Ascending aorta (tissue), 2 donors: Measurements from ENCODE around the gene ADAMTS2. TPM values are rescaled to one million over a fixed set of nuclear protein-coding genes. Genes with fewer than 3 reads are reported as not detected.

ENCODE experiments used
- DNase-seq, 2 donors: peaks; one replicate each; pipeline ENCODE4 v3.0.0-alpha.2; 2019; ENCODE audit warnings: low spot score in 2 of 2
- H3K27ac ChIP-seq, 2 donors: fragments of 200-600 bp; sonication (generic); one replicate each; pipeline ENCODE4 v1.5.1; 2016 to 2017; ENCODE audit warnings: mild to moderate bottlenecking in 1 of 2
- H3K27me3 ChIP-seq: fragments of 200-600 bp; sonication (generic); one replicate; pipeline ENCODE4 v1.5.1; 2017
- H3K36me3 ChIP-seq, 2 donors: fragments of 200-600 bp; sonication (generic); one replicate each; pipeline ENCODE4 v1.5.1; 2016
- H3K4me1 ChIP-seq, 2 donors: fragments of 200-600 bp; sonication (generic); one replicate each; pipeline ENCODE4 v1.5.1; 2016 to 2017; ENCODE audit warnings: mild to moderate bottlenecking in 1 of 2
- H3K4me3 ChIP-seq, 2 donors: fragments of 200-600 bp; sonication (generic); one replicate each; pipeline ENCODE4 v1.5.1; 2016 to 2017; ENCODE audit warnings: mild to moderate bottlenecking in 1 of 2
- H3K9me3 ChIP-seq, 2 donors: fragments of 200-600 bp; sonication (generic); one replicate each; pipeline ENCODE4 v1.5.1; 2016
- CTCF ChIP-seq, 3 experiments: fragments of 200-600 bp in 2 of 3; fragments of 450-650 bp in 1 of 3; sonication (generic) in 2 of 3; IDR thresholded peaks; one replicate each; pipeline ENCODE4 v1.5.1; 2016 to 2019; ENCODE audit warnings: antibody characterized with exemption in 3 of 3, mild to moderate bottlenecking in 1 of 3, moderate library complexity in 1 of 3
- intact Hi-C: fragments of 100-400 bp; cut with DNase I; formaldehyde crosslinking; loops from one replicate; pipeline ENCODE4 v1.15.1; 2023
- total RNA-seq: library from RNA; depleted of rRNA; stranded (reverse); fragments of >200 nt; gene quantifications from one replicate; pipeline ENCODE4 v1.1.0, GENCODE V29; 2016

ADAMTS2 gene
- total RNA-seq, 1 donor from 2014 or later: 51.0 TPM

GRCh38 chr5:179319123-179319522 lies 26.1 kb downstream of the ADAMTS2 start:
- Histone ChIP-seq H3K4me3 (no peak overlapping the region), H3K9me3 (no peaks in the 10 kb centered on the region), H3K27me3 (no peaks in the 10 kb centered on the region), H3K4me1 (peaks cover 4 to 6% of the 10 kb centered on the region in 2 donors), H3K27ac (no peak overlapping the region), H3K36me3 (no peaks in the 10 kb centered on the region)
- intact Hi-C loops: no loop called here
- no peak for TF ChIP-seq CTCF (IDR thresholded peaks at IDR 0.05)
- DNase-seq: no peak

GRCh38 chr5:179318221-179318955 lies 26.9 kb downstream of the ADAMTS2 start:
- Histone ChIP-seq H3K4me1 (peaks cover 4 to 6% of the 10 kb centered on the region in 2 donors), H3K27me3 (no peaks in the 10 kb centered on the region), H3K36me3 (no peaks in the 10 kb centered on the region), H3K4me3 (no peak overlapping the region), H3K9me3 (no peaks in the 10 kb centered on the region), H3K27ac (no peak overlapping the region)
- DNase-seq: no peak
- intact Hi-C loops: no loop called here
- TF ChIP-seq CTCF (IDR thresholded peaks at IDR 0.05): no peak

- DNase-seq: no peak
- intact Hi-C loops: no loop called here
- H3K27ac ChIP-seq: no peak overlapping the region
- no peak for TF ChIP-seq CTCF (IDR thresholded peaks at IDR 0.05)
- H3K36me3 ChIP-seq: no peaks in the 10 kb centered on the region
- H3K9me3 ChIP-seq: no peaks in the 10 kb centered on the region
- peaks cover 4 to 6% of the 10 kb centered on the region in 2 donors for H3K4me1 ChIP-seq
- no peaks in the 10 kb centered on the region for H3K27me3 ChIP-seq
- no peak overlapping the region for H3K4me3 ChIP-seq
Measured at GRCh38 chr5:179317411-179318220, 27.6 kb downstream of the ADAMTS2 start.

GRCh38 chr5:179316982-179317381 lies 28.3 kb downstream of the ADAMTS2 start:
- no peaks in the 10 kb centered on the region for H3K36me3 ChIP-seq
- intact Hi-C loops: no loop called here
- no peaks in the 10 kb centered on the region for H3K9me3 ChIP-seq
- H3K4me3 ChIP-seq: no peak overlapping the region
- no peaks in the 10 kb centered on the region for H3K27me3 ChIP-seq
- H3K27ac ChIP-seq: no peak overlapping the region
- DNase-seq: no peak
- no peak for TF ChIP-seq CTCF (IDR thresholded peaks at IDR 0.05)
- peaks cover 4 to 6% of the 10 kb centered on the region in 2 donors for H3K4me1 ChIP-seq

GRCh38 chr5:179316111-179316551 lies 29.1 kb downstream of the ADAMTS2 start:
- Histone ChIP-seq H3K9me3 (no peaks in the 10 kb centered on the region), H3K36me3 (no peaks in the 10 kb centered on the region), H3K27ac (no peak overlapping the region), H3K4me3 (no peak overlapping the region), H3K4me1 (peaks cover 4 to 6% of the 10 kb centered on the region in 2 donors), H3K27me3 (no peaks in the 10 kb centered on the region)
- no peak for TF ChIP-seq CTCF (IDR thresholded peaks at IDR 0.05)
- intact Hi-C loops: no loop called here
- no peak for DNase-seq
